Measurements from ENCODE around the gene RMC1.

- no peak for TF ChIP-seq POLR2A (IDR thresholded peaks at IDR 0.05)
- TF ChIP-seq CTCF (IDR thresholded peaks at IDR 0.05) = no peak
- no peak for TF ChIP-seq POLR2AphosphoS5 (IDR thresholded peaks at IDR 0.05)
Measured at GRCh38 chr18:23506393-23506792, 3.1 kb downstream of the RMC1 start.
